Thyroid gland (tissue), 4 donors: ENCODE results near the gene MOBP. TPM values are rescaled to one million over a fixed set of nuclear protein-coding genes. Genes with fewer than 3 reads are reported as not detected.

Experiments
- DNase-seq, 2 donors: peaks; one replicate each; pipeline ENCODE4 v3.0.0-alpha.2; 2019
- H3K27ac ChIP-seq, 3 donors: fragments of 200-600 bp; sonication (generic); 1 replicate in 2 of 3; 2 replicates in 1 of 3; pipeline ENCODE4 v1.5.1; 2016 to 2019; ENCODE audit warnings: mild to moderate bottlenecking in 1 of 3, moderate library complexity in 1 of 3
- H3K27me3 ChIP-seq: fragments of 200-600 bp; sonication (generic); one replicate; pipeline ENCODE4 v1.5.1; 2019
- H3K36me3 ChIP-seq, 2 donors: fragments of 200-600 bp; sonication (generic); one replicate each; pipeline ENCODE4 v1.5.1; 2016 to 2019
- H3K4me1 ChIP-seq, 2 donors: fragments of 200-600 bp; sonication (generic); one replicate each; pipeline ENCODE4 v1.5.1; 2017 to 2019
- H3K4me3 ChIP-seq, 3 donors: fragments of 200-600 bp; sonication (generic); replicated peaks in 1 of 3; 1 replicate in 2 of 3; 2 replicates in 1 of 3; pipeline ENCODE4 v1.5.1; 2016; ENCODE audit warnings: mild to moderate bottlenecking in 1 of 3
- H3K9me3 ChIP-seq: fragments of 200-600 bp; sonication (generic); one replicate; pipeline ENCODE4 v1.5.1; 2017
- CTCF ChIP-seq, 6 experiments: fragments of 200-600 bp in 3 of 6; fragments of 450-650 bp in 3 of 6; sonication (generic) in 3 of 6; IDR thresholded peaks; one replicate each; pipeline ENCODE4 v1.5.1; 2016 to 2019; ENCODE audit warnings: antibody characterized with exemption in 6 of 6, mild to moderate bottlenecking in 2 of 6, inconsistent platforms in 1 of 6, moderate library complexity in 1 of 6
- POLR2A ChIP-seq, 2 donors: fragments of 450-650 bp; IDR thresholded peaks; one replicate each; pipeline ENCODE4 v1.6.1; 2017; ENCODE audit warnings: antibody characterized with exemption in 2 of 2, mild to moderate bottlenecking in 2 of 2, moderate library complexity in 1 of 2
- WGBS, 2 donors: methylation state at CpG; one replicate each; pipeline ENCODE4 v1.1.5; 2017; 5-methylcytosine and 5-hydroxymethylcytosine counted together
- intact Hi-C: fragments of 100-400 bp; cut with DNase I; formaldehyde crosslinking; loops from one replicate; pipeline ENCODE4 v1.15.1; 2023
- total RNA-seq, 4 donors: library from RNA; depleted of rRNA; stranded (reverse); fragments of >200 nt; gene quantifications; one replicate each; pipeline ENCODE4 v1.2.3, GENCODE V29; 2016

The MOBP gene
- total RNA-seq, 4 donors from 2014 or later = not detected

- TF ChIP-seq CTCF (IDR thresholded peaks at IDR 0.05) (no peak), POLR2A (IDR thresholded peaks at IDR 0.05) (no peak)
- no peak for DNase-seq
These were observed 2.5 kb downstream of the MOBP start for GRCh38 chr3:39469945-39470344.

GRCh38 chr3:39471652-39472051 lies 4.2 kb downstream of the MOBP start:
- intact Hi-C loops = no loop called here
- H3K4me1 ChIP-seq = no peaks in the 10 kb centered on the region

More at GRCh38 chr3:39469945-39470344, 2.5 kb downstream of the MOBP start:
- Histone ChIP-seq H3K36me3 (no peaks in the 10 kb centered on the region), H3K4me3 (no peak overlapping the region), H3K27me3 (no peaks in the 10 kb centered on the region), H3K9me3 (no peaks in the 10 kb centered on the region), H3K4me1 (no peaks in the 10 kb centered on the region), H3K27ac (no peak overlapping the region)
- intact Hi-C loops = no loop called here
- WGBS, 2 donors = 62 to 69% methylated on average over 6 of the region's 6 CpGs

DNA sequence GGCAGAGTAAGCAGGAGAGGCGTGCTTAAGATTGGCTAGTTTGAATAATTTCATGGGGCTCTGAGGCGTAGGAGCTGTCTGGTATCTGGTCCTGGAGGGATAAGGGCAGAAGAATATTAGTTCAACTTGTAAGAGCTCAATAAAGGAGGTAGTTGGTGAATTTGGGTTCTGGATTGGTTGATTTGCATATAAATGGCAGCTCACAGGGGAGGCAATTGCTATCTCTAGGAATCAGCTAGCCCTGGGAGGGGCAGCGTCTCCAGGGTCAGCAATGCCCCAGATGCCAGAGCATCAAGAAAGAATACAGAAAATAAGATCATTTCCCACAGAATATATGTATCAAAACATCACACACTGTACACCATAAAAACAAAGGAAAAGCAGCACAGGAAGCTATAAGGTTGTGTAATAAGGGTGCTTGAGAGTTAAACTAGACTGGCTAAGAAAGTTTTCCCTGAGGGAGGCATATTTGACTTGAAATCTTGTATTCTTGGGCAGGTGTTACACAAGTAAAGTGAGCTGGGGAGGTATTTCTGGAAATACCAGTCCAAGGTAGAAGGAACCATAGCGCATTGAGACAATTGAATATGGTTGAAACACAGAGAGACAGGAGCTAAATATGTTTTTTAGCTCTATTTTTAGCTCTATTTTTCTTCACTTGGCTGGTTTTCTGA lies 6.1 kb downstream of the MOBP start:
- H3K36me3 ChIP-seq = no peaks in the 10 kb centered on the region
- H3K9me3 ChIP-seq = no peaks in the 10 kb centered on the region
- H3K27ac ChIP-seq = no peak overlapping the region
- H3K27me3 ChIP-seq = no peaks in the 10 kb centered on the region
- TF ChIP-seq CTCF (IDR thresholded peaks at IDR 0.05) = no peak
- no peak for TF ChIP-seq POLR2A (IDR thresholded peaks at IDR 0.05)
- H3K4me1 ChIP-seq = no peaks in the 10 kb centered on the region
- no peak for DNase-seq
- no peak overlapping the region for H3K4me3 ChIP-seq
- WGBS, 2 donors = 79% methylated on average over 4 of the region's 4 CpGs
- intact Hi-C loops = no loop called here

More at GRCh38 chr3:39471652-39472051, 4.2 kb downstream of the MOBP start:
- Histone ChIP-seq H3K9me3 (no peaks in the 10 kb centered on the region), H3K27me3 (no peaks in the 10 kb centered on the region), H3K4me3 (no peak overlapping the region), H3K36me3 (no peaks in the 10 kb centered on the region), H3K27ac (no peak overlapping the region)
- TF ChIP-seq CTCF (IDR thresholded peaks at IDR 0.05) = no peak
- 96 to 98% methylated on average over 5 of the region's 5 CpGs for WGBS, 2 donors
- no peak for DNase-seq

DNA sequence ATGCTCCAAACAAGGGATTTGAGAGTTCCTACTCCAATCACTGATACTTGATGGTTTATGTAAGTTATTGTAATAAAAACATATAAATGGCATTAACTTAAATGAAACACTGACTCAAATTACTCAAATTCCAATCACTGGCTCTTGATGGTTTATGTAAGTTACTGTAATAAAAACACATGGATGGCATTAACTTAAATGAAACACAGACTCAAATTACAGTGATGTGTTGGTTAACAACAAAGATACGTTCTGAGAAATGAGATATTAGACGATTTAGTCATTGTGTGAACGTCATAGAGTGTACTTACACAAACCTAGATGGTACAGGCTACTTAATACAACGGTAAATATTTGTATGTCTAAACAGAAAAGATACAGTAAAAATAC lies 6.6 kb downstream of the MOBP start:
- H3K36me3 ChIP-seq = no peaks in the 10 kb centered on the region
- intact Hi-C loops = no loop called here
- no peak overlapping the region for H3K4me3 ChIP-seq
- no peaks in the 10 kb centered on the region for H3K4me1 ChIP-seq
- no peaks in the 10 kb centered on the region for H3K9me3 ChIP-seq
- TF ChIP-seq CTCF (IDR thresholded peaks at IDR 0.05) (no peak), POLR2A (IDR thresholded peaks at IDR 0.05) (no peak)
- no peak overlapping the region for H3K27ac ChIP-seq
- no peak for DNase-seq
- no peaks in the 10 kb centered on the region for H3K27me3 ChIP-seq
- WGBS, 2 donors = 68 to 75% methylated on average over 4 of the region's 4 CpGs

GRCh38 chr3:39476783-39477182 lies 9.3 kb downstream of the MOBP start:
- Histone ChIP-seq H3K27ac (no peak overlapping the region), H3K36me3 (no peaks in the 10 kb centered on the region), H3K27me3 (no peaks in the 10 kb centered on the region), H3K9me3 (no peaks in the 10 kb centered on the region), H3K4me1 (no peaks in the 10 kb centered on the region), H3K4me3 (no peak overlapping the region)
- TF ChIP-seq CTCF (IDR thresholded peaks at IDR 0.05) (no peak), POLR2A (IDR thresholded peaks at IDR 0.05) (no peak)
- intact Hi-C loops = no loop called here
- DNase-seq = no peak
